Brain microvascular endothelial cell (primary cell): Measurements from ENCODE around the gene CPXM1.

Source experiments
- DNase-seq: peaks from one replicate; pipeline ENCODE4 v3.0.0-alpha.2; 2020
- H3K27ac ChIP-seq: fragments of 250-450 bp; sonication (Bioruptor Pico); 2 replicates; pipeline ENCODE4 v1.5.1; 2020; ENCODE audit warnings: mild to moderate bottlenecking, moderate library complexity
- H3K27me3 ChIP-seq: fragments of 250-450 bp; sonication (Bioruptor Pico); replicated peaks from 2 replicates; pipeline ENCODE4 v1.5.1; 2020; ENCODE audit warnings: mild to moderate bottlenecking
- H3K36me3 ChIP-seq: fragments of 250-450 bp; sonication (Bioruptor Pico); replicated peaks from 2 replicates; pipeline ENCODE4 v1.5.1; 2020; ENCODE audit warnings: mild to moderate bottlenecking
- H3K4me3 ChIP-seq: 2 replicates; pipeline ENCODE4 v1.5.1; 2011; ENCODE audit warnings: low read depth, mild to moderate bottlenecking, control low read depth, low read length, moderate library complexity
- CTCF ChIP-seq: IDR thresholded peaks from 2 replicates; pipeline ENCODE4 v1.5.1; 2011; ENCODE audit warnings: low read depth, mild to moderate bottlenecking, moderate library complexity, low read length, control low read depth, inconsistent platforms; ENCODE audit errors: missing control alignments
- in situ Hi-C: cut with HindIII; loops from 2 replicates; pipeline ENCODE4 v1.10.0; 2017; ENCODE audit warnings: low sequenced_read_pairs, low pct_ligation_motif_present

The CPXM1 gene

GRCh38 chr20:2793471-2793870 lies 7.0 kb downstream of the CPXM1 start:
- H3K36me3 ChIP-seq, result no peaks in the 10 kb centered on the region
- in situ Hi-C loops, result no loop called here
- H3K27me3 ChIP-seq, result peaks cover 5% of the 10 kb centered on the region
- no peak overlapping the region for H3K4me3 ChIP-seq
- TF ChIP-seq CTCF, result no peak
- H3K27ac ChIP-seq, result no peak overlapping the region
- no peak for DNase-seq

- Histone ChIP-seq H3K27ac (no peak overlapping the region), H3K27me3 (peaks cover 6% of the 10 kb centered on the region), H3K36me3 (no peaks in the 10 kb centered on the region), H3K4me3 (no peak overlapping the region)
- in situ Hi-C loops, result no loop called here
- no peak for TF ChIP-seq CTCF
- no peak for DNase-seq
These were observed 16.4 kb downstream of the CPXM1 start for GRCh38 chr20:2783908-2784566.

GRCh38 chr20:2780948-2781347 lies 19.5 kb downstream of the CPXM1 start:
- Histone ChIP-seq H3K27ac (no peak overlapping the region), H3K27me3 (peaks cover 6% of the 10 kb centered on the region)
- in situ Hi-C loops, result no loop called here

GRCh38 chr20:2778602-2779321 lies 21.7 kb downstream of the CPXM1 start:
- H3K27me3 ChIP-seq, result peaks cover 6% of the 10 kb centered on the region
- in situ Hi-C loops, result no loop called here
- H3K36me3 ChIP-seq, result no peaks in the 10 kb centered on the region
- no peak for TF ChIP-seq CTCF
- no peak overlapping the region for H3K4me3 ChIP-seq
- no peak overlapping the region for H3K27ac ChIP-seq
- DNase-seq, result no peak

More at GRCh38 chr20:2780948-2781347, 19.5 kb downstream of the CPXM1 start:
- Histone ChIP-seq H3K36me3 (no peaks in the 10 kb centered on the region), H3K4me3 (no peak overlapping the region)
- TF ChIP-seq CTCF, result peak; percentile 11
- no peak for DNase-seq

GRCh38 chr20:2775139-2775538 lies 25.3 kb downstream of the CPXM1 start:
- in situ Hi-C loops, result no loop called here
- no peak for DNase-seq
- Histone ChIP-seq H3K27ac (no peak overlapping the region), H3K27me3 (no peaks in the 10 kb centered on the region), H3K4me3 (no peak overlapping the region), H3K36me3 (no peaks in the 10 kb centered on the region)
- no peak for TF ChIP-seq CTCF
